Measurements from ENCODE around the gene TTC13. TPM values are rescaled to one million over a fixed set of nuclear protein-coding genes. Genes with fewer than 3 reads are reported as not detected.

TTC13 gene
- total and polyA plus RNA-seq, 4 donors, result 2.6 to 17.5 (median 6.8) TPM

DNA sequence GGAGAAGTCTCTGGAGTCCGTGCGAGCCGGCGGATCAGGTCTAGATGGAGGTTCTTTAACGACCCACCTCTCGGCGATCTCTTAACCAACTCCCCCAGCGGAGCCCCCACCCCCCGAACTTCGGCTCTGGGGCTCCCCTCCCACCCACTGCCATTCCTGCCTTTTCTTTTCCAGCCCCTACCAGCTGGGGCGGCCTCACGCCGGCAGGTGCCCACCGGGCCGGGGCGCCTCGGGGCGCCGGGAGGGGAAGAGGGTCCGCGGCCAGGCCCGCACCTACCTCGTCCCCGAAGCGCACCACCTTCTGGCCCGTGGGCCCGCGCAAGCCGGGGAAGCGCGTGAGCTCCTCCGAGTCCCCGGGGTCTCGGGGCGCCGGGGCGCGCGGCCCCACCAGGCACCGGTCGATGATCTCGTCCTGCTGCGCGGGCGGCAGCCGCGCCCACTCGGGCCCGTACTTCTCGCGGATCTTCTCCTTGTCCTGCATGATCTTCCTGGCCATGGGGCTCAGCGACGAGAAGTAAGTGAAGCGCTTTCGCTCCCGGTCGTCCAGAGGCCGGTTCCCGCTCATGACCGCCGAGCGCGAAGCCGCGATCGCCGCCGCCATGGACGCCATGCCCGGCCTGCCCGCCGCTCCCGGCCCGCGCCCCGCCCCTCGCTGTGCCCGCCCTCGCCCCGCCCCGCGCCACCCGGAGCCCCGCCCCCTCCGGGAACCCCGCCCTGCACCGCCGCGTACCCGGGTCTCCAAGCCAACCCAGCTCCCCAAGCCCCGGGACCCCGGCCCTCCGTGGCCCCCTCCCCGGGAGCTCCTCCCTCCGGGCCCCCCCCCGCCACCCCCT is 110.5 kb downstream of the TTC13 start, which contains the start of gene C1orf198:
C1orf198 (minus strand) TSS at position 619 of the 833 bp plus-strand sequence; CDS start at position 610, 9 bp downstream.
- Histone ChIP-seq H3K36me3 (ENCODE audit: control insufficient read depth in 4 of 4, insufficient read depth in 3 of 4, low read depth in 1 of 4, low read length in 3 of 4) (no peaks in the 10 kb centered on the region), H3K27ac (ENCODE audit: low read depth in 1 of 2, low read length in 2 of 2) (peak within 1 kb of the TSS; percentile 54 to 55), H3K4me1 (ENCODE audit: control insufficient read depth in 4 of 4, insufficient read depth in 4 of 4, low read length in 3 of 4) (peaks cover 1 to 15% (median 10%) of the 10 kb centered on the region in 4 donors), H3K9ac (ENCODE audit: low read depth in 1 of 2, low read length in 2 of 2) (peak within 1 kb of the TSS; percentile 48 to 54), H3K4me3 (ENCODE audit: low read depth in 1 of 3, low read length in 3 of 3) (peak within 1 kb of the TSS; percentile 73 to 97 (median 94)), H3K9me3 (ENCODE audit: control insufficient read depth in 4 of 4, low read length in 3 of 4) (no peaks in the 10 kb centered on the region), H3K27me3 (ENCODE audit: control insufficient read depth in 4 of 4, insufficient read depth in 4 of 4, low read length in 3 of 4) (no peaks in the 10 kb centered on the region)
- DNase-seq (ENCODE audit: low spot score), result peak; percentile 95
- under 1% methylated on average over 96 of the region's 96 CpGs for whole genome bisulfite sequencing
- TF ChIP-seq YY1 (IDR thresholded peaks at IDR 0.05) (peak; percentile 80), HNF4A (conservative IDR thresholded peaks at IDR 0.05) (no peak)

DNA sequence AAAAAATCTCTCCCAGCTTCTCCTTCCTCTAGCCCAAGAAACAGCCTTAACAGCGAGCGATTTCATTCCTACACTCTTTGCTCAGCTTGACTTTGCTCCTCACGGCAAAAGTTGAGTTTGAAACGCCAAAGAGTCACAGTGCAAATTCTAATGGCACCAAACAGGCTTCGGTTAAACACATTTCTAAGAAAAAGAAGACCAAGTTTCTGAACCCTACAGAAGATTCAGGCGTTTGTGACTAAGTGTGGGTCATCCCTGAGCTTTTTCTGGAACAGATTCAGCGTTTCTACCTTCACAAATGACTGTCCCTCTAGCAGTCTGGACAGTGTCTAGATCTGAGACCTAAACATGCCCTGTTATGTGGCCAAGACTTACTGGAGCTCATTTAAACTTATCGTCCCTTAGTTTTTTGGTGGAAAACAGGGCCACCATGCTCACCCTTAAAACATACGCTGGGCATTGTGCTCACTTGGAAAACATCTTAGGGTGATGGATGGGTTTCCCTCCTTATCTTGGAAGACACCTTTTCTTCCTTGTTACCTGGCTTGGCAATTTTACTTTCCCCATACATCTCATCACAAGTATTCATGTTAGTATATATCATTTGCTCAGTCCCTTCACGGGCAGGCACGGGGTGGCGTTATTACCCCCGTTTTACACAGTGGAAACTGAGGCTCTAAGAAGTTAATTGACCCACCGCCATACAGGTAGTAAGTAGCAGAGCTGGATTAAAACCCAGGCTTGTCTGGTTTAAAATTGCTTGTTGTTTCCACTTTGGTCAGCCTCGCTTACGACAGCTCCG is 111.4 kb downstream of the TTC13 start:
- Histone ChIP-seq H3K36me3 (ENCODE audit: control insufficient read depth in 4 of 4, insufficient read depth in 3 of 4, low read depth in 1 of 4, low read length in 3 of 4) (no peaks in the 10 kb centered on the region), H3K27me3 (ENCODE audit: control insufficient read depth in 4 of 4, insufficient read depth in 4 of 4, low read length in 3 of 4) (no peaks in the 10 kb centered on the region), H3K9me3 (ENCODE audit: control insufficient read depth in 4 of 4, low read length in 3 of 4) (no peaks in the 10 kb centered on the region), H3K4me3 (ENCODE audit: low read depth in 1 of 3, low read length in 3 of 3) (peak overlapping the region; percentile 73 to 97 (median 94)), H3K27ac (ENCODE audit: low read depth in 1 of 2, low read length in 2 of 2) (peak overlapping the region; percentile 38 to 54), H3K4me1 (ENCODE audit: control insufficient read depth in 4 of 4, insufficient read depth in 4 of 4, low read length in 3 of 4) (peaks cover 1 to 15% (median 10%) of the 10 kb centered on the region in 4 donors), H3K9ac (ENCODE audit: low read depth in 1 of 2, low read length in 2 of 2) (peak overlapping the region; percentile 48)
- no peak for TF ChIP-seq YY1 (IDR thresholded peaks at IDR 0.05)
- no peak for TF ChIP-seq SP1 (IDR thresholded peaks at IDR 0.05)
- TF ChIP-seq MAX (IDR thresholded peaks at IDR 0.05), result no peak
- no peak for TF ChIP-seq RAD21 (IDR thresholded peaks at IDR 0.05)
- no peak for TF ChIP-seq FOXA2 (IDR thresholded peaks at IDR 0.05)
- no peak for TF ChIP-seq TAF1 (conservative IDR thresholded peaks at IDR 0.05)
- TF ChIP-seq GABPA (IDR thresholded peaks at IDR 0.05 in 1 of 2, conservative IDR thresholded peaks at IDR 0.05 in 1 of 2), result no peak
- 29% methylated on average over 17 of the region's 17 CpGs for WGBS
- DNase-seq (ENCODE audit: low spot score), result no peak

GRCh38 chr1:230866171-230867070 is 112.2 kb downstream of the TTC13 start:
- H3K27ac ChIP-seq (ENCODE audit: low read depth in 1 of 2, low read length in 2 of 2), result peak overlapping the region; percentile 38 to 54
- H3K27me3 ChIP-seq (ENCODE audit: control insufficient read depth in 4 of 4, insufficient read depth in 4 of 4, low read length in 3 of 4), result no peaks in the 10 kb centered on the region
- peaks cover 1 to 15% (median 10%) of the 10 kb centered on the region in 4 donors for H3K4me1 ChIP-seq (ENCODE audit: control insufficient read depth in 4 of 4, insufficient read depth in 4 of 4, low read length in 3 of 4)
- no peak for DNase-seq (ENCODE audit: low spot score)
- H3K36me3 ChIP-seq (ENCODE audit: control insufficient read depth in 4 of 4, insufficient read depth in 3 of 4, low read depth in 1 of 4, low read length in 3 of 4), result no peaks in the 10 kb centered on the region
- no peak overlapping the region for H3K9ac ChIP-seq (ENCODE audit: low read depth in 1 of 2, low read length in 2 of 2)
- TF ChIP-seq EGR1 (IDR thresholded peaks at IDR 0.05; ENCODE audit: low read depth in 2 of 2) (no peak), YY1 (IDR thresholded peaks at IDR 0.05) (peak; percentile 18)
- WGBS, result 74% methylated on average over 9 of the region's 9 CpGs
- H3K9me3 ChIP-seq (ENCODE audit: control insufficient read depth in 4 of 4, low read length in 3 of 4), result no peaks in the 10 kb centered on the region
- H3K4me3 ChIP-seq (ENCODE audit: low read depth in 1 of 3, low read length in 3 of 3), result peak overlapping the region in 1 of 3 donors; percentile 97
